SW 1271 (cell line): ENCODE results near the gene PAK5.

Source experiments
- DNase-seq, 2 experiments: peaks; one replicate each; lab custom pipeline; 2025; lab: John Stamatoyannopoulos, UW

The PAK5 gene

GRCh38 chr20:9616455-9616805 lies 222.4 kb downstream of the PAK5 start:
- DNase-seq, result no peak

- no peak for DNase-seq
Observed at GRCh38 chr20:9615766-9616454, 223.0 kb downstream of the PAK5 start.

GRCh38 chr20:9615118-9615517 lies 223.8 kb downstream of the PAK5 start:
- no peak for DNase-seq

GRCh38 chr20:9613871-9614270 lies 225.0 kb downstream of the PAK5 start:
- DNase-seq, result no peak

- DNase-seq, result no peak
Observed at GRCh38 chr20:9611921-9612320, 227.0 kb downstream of the PAK5 start.

GRCh38 chr20:9610665-9611064 lies 228.2 kb downstream of the PAK5 start:
- no peak for DNase-seq

- DNase-seq, result peak; percentile 14 to 69
Observed at GRCh38 chr20:9609887-9610502, 228.9 kb downstream of the PAK5 start.

GRCh38 chr20:9608639-9609340 lies 230.1 kb downstream of the PAK5 start:
- DNase-seq, result no peak

GRCh38 chr20:9602847-9603183 lies 236.1 kb downstream of the PAK5 start:
- DNase-seq, result no peak

- DNase-seq, result no peak
Observed at GRCh38 chr20:9600562-9600961, 238.3 kb downstream of the PAK5 start.

- DNase-seq, result no peak
Observed at GRCh38 chr20:9597547-9597946, 241.3 kb downstream of the PAK5 start.

- no peak for DNase-seq
Observed at GRCh38 chr20:9595763-9596162, 243.1 kb downstream of the PAK5 start.

- DNase-seq, result no peak
Observed at GRCh38 chr20:9594284-9594875, 244.5 kb downstream of the PAK5 start.

- no peak for DNase-seq
Observed at GRCh38 chr20:9592419-9592818, 246.5 kb downstream of the PAK5 start.

- no peak for DNase-seq
Observed at GRCh38 chr20:9591080-9591479, 247.8 kb downstream of the PAK5 start.

GRCh38 chr20:9590189-9590588 lies 248.7 kb downstream of the PAK5 start:
- no peak for DNase-seq

GRCh38 chr20:9588706-9589105 lies 250.2 kb downstream of the PAK5 start:
- no peak for DNase-seq

GRCh38 chr20:9583151-9583550 lies 255.7 kb downstream of the PAK5 start:
- DNase-seq, result no peak

GRCh38 chr20:9582137-9582536 lies 256.7 kb downstream of the PAK5 start:
- DNase-seq, result no peak

- no peak for DNase-seq
Observed at GRCh38 chr20:9581509-9581908, 257.4 kb downstream of the PAK5 start.

GRCh38 chr20:9578594-9578993 lies 260.3 kb downstream of the PAK5 start:
- no peak for DNase-seq

GRCh38 chr20:9577397-9577796 lies 261.5 kb downstream of the PAK5 start:
- DNase-seq, result no peak

GRCh38 chr20:9576695-9577094 lies 262.2 kb downstream of the PAK5 start:
- DNase-seq, result no peak
